GM19452 (cell line): ENCODE results near the gene CYP3A4.
"Not testable (repeated sequence)": the region's sequence is repeated elsewhere in the genome, so short reads cannot be mapped to it uniquely, and the experiment has no call there.

Experiments used
- ATAC-seq: cut with Tn5 transposase; IDR thresholded peaks from one replicate; pipeline ENCODE4 v1.9.1; 2021; ENCODE audit not compliant: unreplicated experiment

The CYP3A4 gene

GRCh38 chr7:99755085-99755484, 28.9 kb downstream of the CYP3A4 start:
- ATAC-seq, result no peak

GRCh38 chr7:99752356-99752755, 31.6 kb downstream of the CYP3A4 start:
- ATAC-seq, result no peak

GRCh38 chr7:99751322-99752052, 32.5 kb downstream of the CYP3A4 start:
- not testable (repeated sequence) for ATAC-seq

GRCh38 chr7:99748846-99749579, 35.0 kb downstream of the CYP3A4 start:
- no peak for ATAC-seq

GRCh38 chr7:99746915-99747314, 37.1 kb downstream of the CYP3A4 start:
- not testable (repeated sequence) for ATAC-seq

GRCh38 chr7:99745395-99745794, 38.6 kb downstream of the CYP3A4 start:
- not testable (repeated sequence) for ATAC-seq

GRCh38 chr7:99742737-99743394, 41.1 kb downstream of the CYP3A4 start:
- ATAC-seq, result no peak

GRCh38 chr7:99741441-99741795, 42.6 kb downstream of the CYP3A4 start:
- no peak for ATAC-seq

- no peak for ATAC-seq
These were observed 43.2 kb downstream of the CYP3A4 start for GRCh38 chr7:99740573-99741440.

GRCh38 chr7:99739699-99740572, 44.0 kb downstream of the CYP3A4 start:
- ATAC-seq, result no peak

GRCh38 chr7:99737726-99738125, 46.3 kb downstream of the CYP3A4 start:
- no peak for ATAC-seq

GRCh38 chr7:99736667-99737066, 47.3 kb downstream of the CYP3A4 start:
- ATAC-seq, result not testable (repeated sequence)

GRCh38 chr7:99734987-99735386, 49.0 kb downstream of the CYP3A4 start, which contains the start of gene CYP3A7:
TSS of gene CYP3A7 (minus strand) at chr7:99735196. CDS start at chr7:99735093, 103 bp downstream.
- ATAC-seq, result no peak

- ATAC-seq, result no peak
These were observed 50.5 kb downstream of the CYP3A4 start for GRCh38 chr7:99733448-99733847.

GRCh38 chr7:99733003-99733402, 51.0 kb downstream of the CYP3A4 start:
- no peak for ATAC-seq

- no peak for ATAC-seq
These were observed 52.2 kb downstream of the CYP3A4 start for GRCh38 chr7:99731638-99732374.

- no peak for ATAC-seq
These were observed 53.0 kb downstream of the CYP3A4 start for GRCh38 chr7:99730992-99731391.

GRCh38 chr7:99730238-99730810, 53.7 kb downstream of the CYP3A4 start:
- no peak for ATAC-seq
